H1 (cell line): ENCODE results near the gene ASCL2. TPM values are rescaled to one million over a fixed set of nuclear protein-coding genes. Genes with fewer than 3 reads are reported as not detected.

Experiments
- HDAC2 ChIP-seq, 2 experiments: fragments of 300-600 bp in 1 of 2; sonication (generic) in 1 of 2; IDR thresholded peaks; 2 replicates each; pipeline ENCODE4 v1.6.1; 2011 to 2012; ENCODE audit warnings: low read depth in 2 of 2, low read length in 2 of 2, mild to moderate bottlenecking in 2 of 2, moderate library complexity in 2 of 2, borderline replicate concordance in 1 of 2, inconsistent platforms in 1 of 2
- PHF8 ChIP-seq: fragments of 200-600 bp; sonication (generic); conservative IDR thresholded peaks from 2 replicates; pipeline ENCODE4 v1.7.1; 2012; ENCODE audit warnings: low read depth, mild to moderate bottlenecking, inconsistent platforms, low read length, moderate library complexity
- RAD21 ChIP-seq, 2 experiments: IDR thresholded peaks in 1 of 2; conservative IDR thresholded peaks in 1 of 2; 2 replicates each; pipeline ENCODE4 v1.6.1; 2011; ENCODE audit warnings: low read depth in 2 of 2, low read length in 2 of 2, improper control_type of control experiment in 1 of 2, inconsistent platforms in 1 of 2, mild to moderate bottlenecking in 1 of 2, moderate library complexity in 1 of 2
- SP2 ChIP-seq: IDR thresholded peaks from 2 replicates; pipeline ENCODE4 v1.6.1; 2012; ENCODE audit warnings: mild to moderate bottlenecking, low read length, inconsistent platforms
- polyA plus RNA-seq, 7 experiments: library from polyadenylated mRNA; depleted of rRNA in 3 of 7; stranded (reverse) in 5 of 7; unstranded in 2 of 7; fragments of >200 nt in 5 of 7; fragments of 200-250 nt in 2 of 7; gene quantifications; 1 replicate in 5 of 7; 2 replicates in 1 of 7; 4 replicates in 1 of 7; pipeline versions ENCODE4 v1.2.1 to v1.2.3, GENCODE V29; 2011 to 2013; ENCODE audit warnings: missing spikeins in 2 of 7, mixed read lengths in 2 of 7
- total RNA-seq: library from RNA; stranded (reverse); fragmentation: NEBNext Ultra II Directional; extraction: Animal tissue kit (Norgen Biotek cat#: 25700); gene quantifications from 2 replicates; pipeline ENCODE4 v1.2.1, GENCODE V29; 2021
- TF ChIP-seq, protein P1 (sequence below): IDR thresholded peaks from 2 replicates; pipeline ENCODE4 v1.6.1; 2011; ENCODE audit warnings: low read depth, mild to moderate bottlenecking, low read length; ENCODE audit not compliant: insufficient read depth
- TF ChIP-seq, protein P2 (sequence below): IDR thresholded peaks from 2 replicates; pipeline ENCODE4 v1.6.1; 2012; ENCODE audit warnings: inconsistent platforms

ASCL2 gene
- total and polyA plus RNA-seq, 2 of the 8 experiments (the other 6 are each of a cell fraction or from before 2014, with no cell fraction given): 0.51 to 0.56 TPM

- TF ChIP-seq, protein P1, sequence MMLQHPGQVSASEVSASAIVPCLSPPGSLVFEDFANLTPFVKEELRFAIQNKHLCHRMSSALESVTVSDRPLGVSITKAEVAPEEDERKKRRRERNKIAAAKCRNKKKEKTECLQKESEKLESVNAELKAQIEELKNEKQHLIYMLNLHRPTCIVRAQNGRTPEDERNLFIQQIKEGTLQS: no peak
- no peak for TF ChIP-seq HDAC2 (IDR thresholded peaks at IDR 0.05; ENCODE audit: borderline replicate concordance in 1 of 2, low read depth in 2 of 2, low read length in 2 of 2)
- no peak for TF ChIP-seq PHF8
- no peak for TF ChIP-seq SP2
- TF ChIP-seq RAD21 (IDR thresholded peaks at IDR 0.05 in 1 of 2, conservative IDR thresholded peaks at IDR 0.05 in 1 of 2; ENCODE audit: low read depth in 2 of 2, low read length in 2 of 2): no peak
- TF ChIP-seq, protein P2, sequence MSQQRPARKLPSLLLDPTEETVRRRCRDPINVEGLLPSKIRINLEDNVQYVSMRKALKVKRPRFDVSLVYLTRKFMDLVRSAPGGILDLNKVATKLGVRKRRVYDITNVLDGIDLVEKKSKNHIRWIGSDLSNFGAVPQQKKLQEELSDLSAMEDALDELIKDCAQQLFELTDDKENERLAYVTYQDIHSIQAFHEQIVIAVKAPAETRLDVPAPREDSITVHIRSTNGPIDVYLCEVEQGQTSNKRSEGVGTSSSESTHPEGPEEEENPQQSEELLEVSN: no peak
These were observed 5.2 kb upstream of the ASCL2 start (continued) for GRCh38 chr11:2275334-2276279.
